Measurements from ENCODE around the gene BRD8. TPM values are rescaled to one million over a fixed set of nuclear protein-coding genes. Genes with fewer than 3 reads are reported as not detected.

The BRD8 gene
- total RNA-seq, 1 experiment from 2014 or later = 92.1 TPM

DNA sequence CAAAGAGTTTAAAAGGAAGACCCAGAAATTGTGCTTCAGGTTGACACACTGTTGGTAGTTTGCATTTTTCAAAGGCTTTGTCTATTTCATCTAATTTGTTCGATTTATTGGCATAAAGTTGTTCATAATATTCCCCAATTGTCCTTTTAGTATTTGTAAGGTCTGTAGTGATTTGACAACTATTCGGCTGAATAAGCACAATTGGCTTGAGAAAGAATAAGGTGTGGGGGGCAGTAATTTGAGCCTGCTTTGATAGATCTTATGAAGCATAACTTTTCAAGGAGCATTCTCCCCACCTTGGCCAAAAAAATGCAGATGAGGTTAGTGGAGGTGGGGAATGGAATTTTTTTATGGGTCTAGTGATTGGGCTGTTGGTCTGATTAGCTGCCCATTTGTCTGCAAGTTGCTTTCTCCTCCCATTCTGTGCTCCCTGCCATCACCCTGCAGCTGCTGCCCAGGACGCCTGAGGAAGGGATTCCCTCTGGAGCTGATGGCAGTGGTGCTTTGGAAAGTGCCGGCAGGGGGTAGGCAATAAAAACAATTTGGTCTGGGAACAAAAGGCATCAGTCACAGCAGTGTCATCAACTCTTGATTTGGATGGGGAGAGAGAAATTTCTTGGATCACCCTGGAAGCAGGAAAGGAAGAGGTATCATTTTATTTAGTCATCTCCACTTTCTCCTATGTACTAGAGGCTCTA lies 68.0 kb downstream of the BRD8 start:
- in situ Hi-C loops (cut with HindIII; ENCODE audit: low pct_unique_long_range_greater_than_20kb, low sequenced_read_pairs) (no loop called here), intact Hi-C loops (cut with micrococcal nuclease; ENCODE audit: unreplicated experiment) (no loop called here)
- no peak overlapping the region for H3K4me3 ChIP-seq (ENCODE audit: low read depth in 2 of 2, low read length in 2 of 2)
- CTCF ChIA-PET = interaction anchor here (0.5 kb wide), 1 partner anchor 17 kb away, joined by 6 read pairs; no protein-coding TSS in a partner anchor
- no TSS peak for BruUV-seq (replicated peaks)
- H3K4me1 ChIP-seq (ENCODE audit: control insufficient read depth, insufficient read depth, low read length) = peaks cover 3% of the 10 kb centered on the region; the same call in 1 of the 2 replicates
- no peaks in the 10 kb centered on the region for H3K27me3 ChIP-seq (ENCODE audit: control insufficient read depth, insufficient read depth, low read length)
- POLR2A ChIA-PET = no interaction called here
- no peak overlapping the region for H3K27ac ChIP-seq (ENCODE audit: low read length)
- H3K36me3 ChIP-seq (ENCODE audit: control insufficient read depth, insufficient read depth, low read length) = no peaks in the 10 kb centered on the region
- TF ChIP-seq TCF7L2 (IDR thresholded peaks at IDR 0.05; ENCODE audit: low read depth, low read length) = no peak
- TF ChIP-seq REST (IDR thresholded peaks at IDR 0.05; ENCODE audit: insufficient read depth in 1 of 2, low read depth in 2 of 2, low read length in 1 of 2) = no peak
- TF ChIP-seq SIN3A (IDR thresholded peaks at IDR 0.05; ENCODE audit: borderline replicate concordance, insufficient read depth, low read depth, low read length) = no peak
- ATAC-seq (peak; percentile 51; the same call in 1 of the 2 replicates), DNase-seq (ENCODE audit: low read depth, low spot score) (no peak)
- H3K9me3 ChIP-seq (ENCODE audit: control insufficient read depth, insufficient read depth, low read depth, low read length) = no peaks in the 10 kb centered on the region

DNA sequence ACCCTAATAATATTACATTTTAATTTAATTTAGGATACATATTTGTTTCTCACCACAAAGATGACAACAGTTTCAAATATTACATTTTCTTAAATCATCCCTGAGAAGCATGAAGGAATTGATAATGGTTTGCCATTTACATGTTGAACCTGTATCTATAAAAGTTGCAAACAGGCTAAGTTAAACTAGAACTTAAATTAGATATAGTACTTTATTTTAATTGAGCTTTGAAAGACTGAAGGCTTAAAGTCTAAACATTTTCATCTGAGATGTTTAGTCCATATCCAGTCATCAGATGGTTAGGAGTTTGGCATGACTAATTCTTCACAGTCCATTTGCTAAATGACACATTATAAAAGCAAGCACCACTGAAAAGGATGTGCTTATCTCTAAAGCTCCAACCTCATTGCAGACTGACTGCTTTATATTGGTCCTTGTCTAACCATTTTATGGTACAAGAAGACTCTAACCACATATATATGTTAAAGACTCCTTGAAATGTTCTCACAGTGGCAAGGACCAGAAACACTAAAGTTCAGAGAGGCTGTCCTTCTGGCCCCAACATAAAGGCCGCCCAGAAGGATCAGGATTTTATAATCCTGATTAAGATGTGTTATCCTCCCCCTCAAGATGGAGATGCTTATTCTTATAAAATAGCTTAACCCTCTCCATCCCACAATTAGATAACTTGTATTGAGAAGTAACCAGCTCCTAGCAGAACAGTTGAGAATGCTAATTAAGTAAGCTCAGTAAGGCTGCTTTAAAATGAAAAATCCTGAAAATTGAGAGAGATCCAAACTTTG lies 68.8 kb downstream of the BRD8 start:
- H3K27ac ChIP-seq (ENCODE audit: low read length) = no peak overlapping the region
- intact Hi-C loops (cut with micrococcal nuclease; ENCODE audit: unreplicated experiment) = no loop called here
- DNase-seq (ENCODE audit: low read depth, low spot score) (no peak), ATAC-seq (0 out of 2 replicates have a peak, but pooled peaks have one; percentile 56)
- in situ Hi-C loops (cut with HindIII; ENCODE audit: low pct_unique_long_range_greater_than_20kb, low sequenced_read_pairs) = no loop called here
- H3K36me3 ChIP-seq (ENCODE audit: control insufficient read depth, insufficient read depth, low read length) = no peaks in the 10 kb centered on the region
- H3K9me3 ChIP-seq (ENCODE audit: control insufficient read depth, insufficient read depth, low read depth, low read length) = no peaks in the 10 kb centered on the region
- CTCF ChIA-PET = no interaction called here
- POLR2A ChIA-PET = no interaction called here
- TF ChIP-seq POLR2AphosphoS5 (IDR thresholded peaks at IDR 0.05; ENCODE audit: low read depth, low read length) (no peak), CTCF (IDR thresholded peaks at IDR 0.05) (no peak), REST (IDR thresholded peaks at IDR 0.05; ENCODE audit: insufficient read depth in 1 of 2, low read depth in 2 of 2, low read length in 1 of 2) (no peak), TCF7L2 (IDR thresholded peaks at IDR 0.05; ENCODE audit: low read depth, low read length) (no peak), SIN3A (IDR thresholded peaks at IDR 0.05; ENCODE audit: borderline replicate concordance, insufficient read depth, low read depth, low read length) (no peak)
- H3K27me3 ChIP-seq (ENCODE audit: control insufficient read depth, insufficient read depth, low read length) = no peaks in the 10 kb centered on the region
- H3K4me3 ChIP-seq (ENCODE audit: low read depth in 2 of 2, low read length in 2 of 2) = no peak overlapping the region
- peaks cover 3% of the 10 kb centered on the region; the same call in 1 of the 2 replicates for H3K4me1 ChIP-seq (ENCODE audit: control insufficient read depth, insufficient read depth, low read length)
- no TSS peak for BruUV-seq (replicated peaks)

Measured in Panc1 (cell line).